H9 (cell line): Measurements from ENCODE around the gene PIP5K1A. TPM values are rescaled to one million over a fixed set of nuclear protein-coding genes. Genes with fewer than 3 reads are reported as not detected.

Experiments used
- DNase-seq: peaks from one replicate; pipeline ENCODE4 v3.0.0-alpha.2; 2017
- H2AFZ ChIP-seq: one replicate; pipeline ENCODE4 v1.6.1; 2013; ENCODE audit warnings: mild to moderate bottlenecking, low read length, control low read depth, moderate library complexity
- H2AK5ac ChIP-seq: 2 replicates; pipeline ENCODE4 v1.6.1; 2013; ENCODE audit warnings: low read length, control low read depth, mixed read lengths; ENCODE audit not compliant: insufficient read length
- H2BK120ac ChIP-seq: one replicate; pipeline ENCODE4 v1.6.1; 2013; ENCODE audit warnings: low read depth, mild to moderate bottlenecking, low read length, control low read depth, inconsistent platforms; ENCODE audit not compliant: poor library complexity, severe bottlenecking
- H2BK12ac ChIP-seq: 2 replicates; pipeline ENCODE4 v1.6.1; 2013; ENCODE audit warnings: low read length, control low read depth, mixed read lengths, low read depth; ENCODE audit not compliant: insufficient read length
- H2BK15ac ChIP-seq: 2 replicates; pipeline ENCODE4 v1.6.1; 2013; ENCODE audit warnings: low read depth, low read length, control low read depth
- H2BK20ac ChIP-seq: one replicate; pipeline ENCODE4 v1.6.1; 2013; ENCODE audit warnings: low read depth, mild to moderate bottlenecking, low read length, control low read depth, inconsistent platforms; ENCODE audit not compliant: poor library complexity, severe bottlenecking
- H2BK5ac ChIP-seq: 2 replicates; pipeline ENCODE4 v1.6.1; 2013; ENCODE audit warnings: low read length, control low read depth, mixed read lengths; ENCODE audit not compliant: insufficient read length
- H3K14ac ChIP-seq: 2 replicates; pipeline ENCODE4 v1.6.1; 2013; ENCODE audit warnings: low read length, control low read depth; ENCODE audit not compliant: insufficient read depth
- H3K18ac ChIP-seq: 2 replicates; pipeline ENCODE4 v1.6.1; 2013; ENCODE audit warnings: low read depth, mild to moderate bottlenecking, mixed read lengths, low read length, control low read depth; ENCODE audit not compliant: insufficient read length
- H3K23ac ChIP-seq: 2 replicates; pipeline ENCODE4 v1.6.1; 2013; ENCODE audit warnings: low read length, control low read depth, mixed read lengths, low read depth; ENCODE audit not compliant: insufficient read length
- H3K23me2 ChIP-seq: 2 replicates; pipeline ENCODE4 v1.6.1; 2013; ENCODE audit warnings: low read depth, mild to moderate bottlenecking, mixed read lengths, low read length, control low read depth; ENCODE audit not compliant: insufficient read length, poor library complexity, severe bottlenecking
- H3K27ac ChIP-seq: 2 replicates; pipeline ENCODE4 v1.5.1; 2013; ENCODE audit warnings: low read length, control low read depth, mixed read lengths, low read depth; ENCODE audit not compliant: insufficient read length
- H3K27me3 ChIP-seq: 2 replicates; pipeline ENCODE4 v1.6.1; 2013; ENCODE audit warnings: low read length, control low read depth, inconsistent platforms; ENCODE audit not compliant: insufficient read depth
- H3K4ac ChIP-seq: 2 replicates; pipeline ENCODE4 v1.6.1; 2013; ENCODE audit warnings: low read depth, mild to moderate bottlenecking, control low read depth, inconsistent platforms, low read length, moderate library complexity
- H3K4me1 ChIP-seq: 2 replicates; pipeline ENCODE4 v1.6.1; 2013; ENCODE audit warnings: low read length, control low read depth, inconsistent platforms; ENCODE audit not compliant: insufficient read depth
- H3K4me2 ChIP-seq: 2 replicates; pipeline ENCODE4 v1.6.1; 2013; ENCODE audit warnings: low read length, control low read depth, mixed read lengths; ENCODE audit not compliant: insufficient read length, insufficient read depth
- H3K56ac ChIP-seq: 2 replicates; pipeline ENCODE4 v1.6.1; 2013; ENCODE audit warnings: low read depth, mild to moderate bottlenecking, mixed read lengths, low read length, control low read depth; ENCODE audit not compliant: insufficient read length
- H3K79me1 ChIP-seq: 2 replicates; pipeline ENCODE4 v1.6.1; 2013; ENCODE audit warnings: low read depth, mild to moderate bottlenecking, moderate library complexity, low read length, control low read depth, inconsistent platforms; ENCODE audit not compliant: insufficient read depth, poor library complexity, severe bottlenecking
- H3K79me2 ChIP-seq: 2 replicates; pipeline ENCODE4 v1.6.1; 2013; ENCODE audit warnings: low read length, control low read depth, inconsistent platforms; ENCODE audit not compliant: insufficient read depth
- H3K9ac ChIP-seq: 2 replicates; pipeline ENCODE4 v1.6.1; 2013; ENCODE audit warnings: low read length, control low read depth, mixed read lengths; ENCODE audit not compliant: insufficient read length; ENCODE audit errors: extremely low read depth
- H3K9me3 ChIP-seq: one replicate; pipeline ENCODE4 v1.6.1; 2013; ENCODE audit warnings: low read depth, low read length, inconsistent platforms; ENCODE audit not compliant: control insufficient read depth
- H3T11ph ChIP-seq: one replicate; pipeline ENCODE4 v1.6.1; 2013; ENCODE audit warnings: mild to moderate bottlenecking, low read length, control low read depth, inconsistent platforms
- H4K20me1 ChIP-seq: one replicate; pipeline ENCODE4 v1.6.1; 2013; ENCODE audit not compliant: control insufficient read depth, insufficient read length, insufficient read depth
- H4K5ac ChIP-seq: 2 replicates; pipeline ENCODE4 v1.6.1; 2013; ENCODE audit warnings: low read depth, mild to moderate bottlenecking, mixed read lengths, low read length, control low read depth; ENCODE audit not compliant: insufficient read length
- H4K8ac ChIP-seq: replicated peaks from 2 replicates; pipeline ENCODE4 v1.6.1; 2013; ENCODE audit warnings: low read length, control low read depth, mixed read lengths, low read depth; ENCODE audit not compliant: insufficient read length
- H4K91ac ChIP-seq: 2 replicates; pipeline ENCODE4 v1.6.1; 2013; ENCODE audit warnings: low read depth, mild to moderate bottlenecking, moderate library complexity, mixed read lengths, low read length, control low read depth; ENCODE audit not compliant: insufficient read length
- H3K27ac Mint-ChIP-seq, 3 experiments: 2 replicates in 2 of 3; 3 replicates in 1 of 3; pipeline ENCODE4 v1.8.0; 2020 to 2021; ENCODE audit warnings: mixed read lengths in 3 of 3, mild to moderate bottlenecking in 1 of 3, moderate library complexity in 1 of 3
- H3K27me3 Mint-ChIP-seq: 2 replicates; pipeline ENCODE4 v1.8.0; 2021; ENCODE audit warnings: low read depth, mild to moderate bottlenecking, moderate library complexity, mixed read lengths
- H3K36me3 Mint-ChIP-seq, 3 experiments: 2 replicates in 2 of 3; 3 replicates in 1 of 3; pipeline ENCODE4 v1.8.0; 2020 to 2021; ENCODE audit warnings: low read depth in 3 of 3, mixed read lengths in 3 of 3; ENCODE audit not compliant: insufficient read depth in 1 of 3
- H3K4me1 Mint-ChIP-seq, 2 experiments: 2 replicates each; pipeline ENCODE4 v1.8.0; 2020; ENCODE audit warnings: mixed read lengths in 2 of 2
- H3K4me3 Mint-ChIP-seq, 2 experiments: 2 replicates in 1 of 2; 3 replicates in 1 of 2; pipeline ENCODE4 v1.8.0; 2020 to 2021; ENCODE audit warnings: mild to moderate bottlenecking in 2 of 2, mixed read lengths in 2 of 2, moderate library complexity in 1 of 2
- H3K9me3 Mint-ChIP-seq, 2 experiments: 2 replicates in 1 of 2; 3 replicates in 1 of 2; pipeline ENCODE4 v1.8.0; 2020; ENCODE audit warnings: mild to moderate bottlenecking in 2 of 2, mixed read lengths in 2 of 2, moderate library complexity in 1 of 2
- WGBS: extraction: QIAGEN DNeasy Blood & Tissue Kit; methylation state at CpG from one replicate; pipeline ENCODE4 v1.1.7; 2013; ENCODE audit warnings: missing lambda C conversion rate, low lambda C conversion rate, mixed read lengths; ENCODE audit not compliant: insufficient read length; ENCODE audit errors: extremely low coverage; 5-methylcytosine and 5-hydroxymethylcytosine counted together
- total RNA-seq: library from RNA; stranded (reverse); gene quantifications from 2 replicates; pipeline ENCODE4 v1.2.1, GENCODE V29; 2021
- TF ChIP-seq, protein P1 (sequence below): fragments of 200-600 bp; sonication (generic); conservative IDR thresholded peaks from 3 replicates; pipeline ENCODE4 v1.8.0; 2021; ENCODE audit warnings: antibody characterized with exemption, mild to moderate bottlenecking

Gene PIP5K1A
- total RNA-seq, 1 experiment from 2014 or later, result 94.6 TPM

- no peak overlapping the region for H2BK20ac ChIP-seq
- H3K9me3 ChIP-seq, result no peaks in the 10 kb centered on the region
- no peaks in the 10 kb centered on the region for H3K4me1 ChIP-seq
- TF ChIP-seq, protein P1, sequence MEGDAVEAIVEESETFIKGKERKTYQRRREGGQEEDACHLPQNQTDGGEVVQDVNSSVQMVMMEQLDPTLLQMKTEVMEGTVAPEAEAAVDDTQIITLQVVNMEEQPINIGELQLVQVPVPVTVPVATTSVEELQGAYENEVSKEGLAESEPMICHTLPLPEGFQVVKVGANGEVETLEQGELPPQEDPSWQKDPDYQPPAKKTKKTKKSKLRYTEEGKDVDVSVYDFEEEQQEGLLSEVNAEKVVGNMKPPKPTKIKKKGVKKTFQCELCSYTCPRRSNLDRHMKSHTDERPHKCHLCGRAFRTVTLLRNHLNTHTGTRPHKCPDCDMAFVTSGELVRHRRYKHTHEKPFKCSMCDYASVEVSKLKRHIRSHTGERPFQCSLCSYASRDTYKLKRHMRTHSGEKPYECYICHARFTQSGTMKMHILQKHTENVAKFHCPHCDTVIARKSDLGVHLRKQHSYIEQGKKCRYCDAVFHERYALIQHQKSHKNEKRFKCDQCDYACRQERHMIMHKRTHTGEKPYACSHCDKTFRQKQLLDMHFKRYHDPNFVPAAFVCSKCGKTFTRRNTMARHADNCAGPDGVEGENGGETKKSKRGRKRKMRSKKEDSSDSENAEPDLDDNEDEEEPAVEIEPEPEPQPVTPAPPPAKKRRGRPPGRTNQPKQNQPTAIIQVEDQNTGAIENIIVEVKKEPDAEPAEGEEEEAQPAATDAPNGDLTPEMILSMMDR, result no peak
- H3K27ac ChIP-seq, result no peak overlapping the region
- H3K23ac ChIP-seq, result no peak overlapping the region
- H4K8ac ChIP-seq, result no peak overlapping the region
- H2BK120ac ChIP-seq, result no peak overlapping the region
- no peak overlapping the region for H3K18ac ChIP-seq
- no peak overlapping the region for H3K56ac ChIP-seq
- H3K4me2 ChIP-seq, result no peak overlapping the region
- no peak overlapping the region for H2AK5ac ChIP-seq
- Mint-ChIP-seq H3K9me3 (no peaks in the 10 kb centered on the region), H3K36me3 (peaks cover 24 to 27% (median 24%) of the 10 kb centered on the region in 3 experiments), H3K27ac (no peak overlapping the region), H3K4me1 (peaks cover 13% of the 10 kb centered on the region in 2 experiments), H3K4me3 (no peak overlapping the region), H3K27me3 (peaks cover 2% of the 10 kb centered on the region; the same call in 1 of the 2 replicates)
- H3K79me2 ChIP-seq, result peaks cover 16% of the 10 kb centered on the region; the same call in 1 of the 2 replicates
- no peak overlapping the region for H4K5ac ChIP-seq
- WGBS, result no CpG with 5 or more reads among the region's 2 CpGs
- H4K91ac ChIP-seq, result no peak overlapping the region
- H2BK15ac ChIP-seq, result no peak overlapping the region
- no peak overlapping the region for H2BK5ac ChIP-seq
- H3K9ac ChIP-seq, result no peak overlapping the region
- H3K4ac ChIP-seq, result no peak overlapping the region
- no peak overlapping the region for H3T11ph ChIP-seq
- H4K20me1 ChIP-seq, result no peaks in the 10 kb centered on the region
- H3K14ac ChIP-seq, result no peak overlapping the region
- H3K27me3 ChIP-seq, result no peaks in the 10 kb centered on the region
- no peak for DNase-seq
- H3K79me1 ChIP-seq, result peaks cover 3% of the 10 kb centered on the region
- H3K23me2 ChIP-seq, result no peaks in the 10 kb centered on the region
- no peak overlapping the region for H2BK12ac ChIP-seq
- no peak overlapping the region for H2AFZ ChIP-seq
These were observed 61.0 kb downstream of the PIP5K1A start for GRCh38 chr1:151259351-151259750.
